ENCODE measurements around the gene CACNA1B.

The CACNA1B gene

DNA sequence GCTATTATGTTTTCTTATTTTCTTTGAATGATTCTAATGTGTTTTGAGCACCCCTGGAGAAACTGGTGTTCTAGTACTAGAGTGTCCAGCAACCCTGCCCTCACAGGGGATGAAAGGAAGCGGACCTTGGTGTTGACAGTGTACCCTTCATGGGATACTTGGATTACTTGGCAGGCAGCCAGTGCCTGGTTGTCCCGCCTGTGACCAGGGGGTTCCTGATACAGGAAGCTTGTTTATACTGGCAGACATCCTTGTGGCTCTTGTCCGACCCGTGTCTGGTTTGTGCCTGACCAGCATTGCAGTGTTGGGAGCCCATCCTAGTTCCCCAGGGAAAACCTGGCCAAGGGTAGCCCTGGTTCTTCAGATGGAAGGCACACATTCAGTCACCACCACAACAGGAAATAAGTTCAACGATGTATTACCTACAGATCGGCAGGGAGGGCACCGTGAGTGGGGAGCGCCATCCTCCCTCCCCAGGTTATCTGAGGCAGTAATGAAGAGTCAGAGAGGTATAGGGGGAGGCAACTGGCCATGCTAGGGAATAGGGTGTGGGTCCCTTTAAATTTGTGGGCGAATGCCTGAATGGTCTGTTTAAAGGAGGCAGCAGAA, 47.3 kb downstream of the CACNA1B start:
- TF ChIP-seq GABPA (IDR thresholded peaks at IDR 0.05; ENCODE audit: low read depth) (no peak), REST (IDR thresholded peaks at IDR 0.05; ENCODE audit: insufficient replicate concordance, low read depth) (no peak), POLR2AphosphoS5 (IDR thresholded peaks at IDR 0.05; ENCODE audit: low read depth) (no peak), SPI1 (IDR thresholded peaks at IDR 0.05; ENCODE audit: borderline replicate concordance, low read depth) (no peak)
- TF ChIP-seq, protein P1, sequence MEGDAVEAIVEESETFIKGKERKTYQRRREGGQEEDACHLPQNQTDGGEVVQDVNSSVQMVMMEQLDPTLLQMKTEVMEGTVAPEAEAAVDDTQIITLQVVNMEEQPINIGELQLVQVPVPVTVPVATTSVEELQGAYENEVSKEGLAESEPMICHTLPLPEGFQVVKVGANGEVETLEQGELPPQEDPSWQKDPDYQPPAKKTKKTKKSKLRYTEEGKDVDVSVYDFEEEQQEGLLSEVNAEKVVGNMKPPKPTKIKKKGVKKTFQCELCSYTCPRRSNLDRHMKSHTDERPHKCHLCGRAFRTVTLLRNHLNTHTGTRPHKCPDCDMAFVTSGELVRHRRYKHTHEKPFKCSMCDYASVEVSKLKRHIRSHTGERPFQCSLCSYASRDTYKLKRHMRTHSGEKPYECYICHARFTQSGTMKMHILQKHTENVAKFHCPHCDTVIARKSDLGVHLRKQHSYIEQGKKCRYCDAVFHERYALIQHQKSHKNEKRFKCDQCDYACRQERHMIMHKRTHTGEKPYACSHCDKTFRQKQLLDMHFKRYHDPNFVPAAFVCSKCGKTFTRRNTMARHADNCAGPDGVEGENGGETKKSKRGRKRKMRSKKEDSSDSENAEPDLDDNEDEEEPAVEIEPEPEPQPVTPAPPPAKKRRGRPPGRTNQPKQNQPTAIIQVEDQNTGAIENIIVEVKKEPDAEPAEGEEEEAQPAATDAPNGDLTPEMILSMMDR (IDR thresholded peaks at IDR 0.05; ENCODE audit: insufficient read depth, low read length), result no peak
- DNase-seq (ENCODE audit: low read depth in 1 of 2, low spot score in 1 of 2), result no peak
- Histone ChIP-seq H3K27me3 (ENCODE audit: insufficient read depth, poor library complexity, severe bottlenecking) (no peaks in the 10 kb centered on the region), H3K27ac (replicated peaks) (no peak overlapping the region), H3K4me3 (replicated peaks; ENCODE audit: insufficient read depth, low read length) (no peak overlapping the region)

GRCh38 chr9:137943655-137944054, 66.1 kb downstream of the CACNA1B start:
- no peak overlapping the region for H3K27ac ChIP-seq (replicated peaks)
- no peak for TF ChIP-seq GABPA (IDR thresholded peaks at IDR 0.05; ENCODE audit: low read depth)
- TF ChIP-seq SPI1 (IDR thresholded peaks at IDR 0.05; ENCODE audit: borderline replicate concordance, low read depth), result no peak
- no peak for TF ChIP-seq REST (IDR thresholded peaks at IDR 0.05; ENCODE audit: insufficient replicate concordance, low read depth)
- TF ChIP-seq POLR2AphosphoS5 (IDR thresholded peaks at IDR 0.05; ENCODE audit: low read depth), result no peak
- TF ChIP-seq, protein P1 (IDR thresholded peaks at IDR 0.05; ENCODE audit: insufficient read depth, low read length), result no peak
- H3K27me3 ChIP-seq (ENCODE audit: insufficient read depth, poor library complexity, severe bottlenecking), result no peaks in the 10 kb centered on the region
- no peak for DNase-seq (ENCODE audit: low read depth in 1 of 2, low spot score in 1 of 2)
- no peak overlapping the region for H3K4me3 ChIP-seq (replicated peaks; ENCODE audit: insufficient read depth, low read length)

- TF ChIP-seq POLR2AphosphoS5 (IDR thresholded peaks at IDR 0.05; ENCODE audit: low read depth), result no peak
- TF ChIP-seq GABPA (IDR thresholded peaks at IDR 0.05; ENCODE audit: low read depth), result no peak
- TF ChIP-seq SPI1 (IDR thresholded peaks at IDR 0.05; ENCODE audit: borderline replicate concordance, low read depth), result no peak
- TF ChIP-seq, protein P1 (IDR thresholded peaks at IDR 0.05; ENCODE audit: insufficient read depth, low read length), result no peak
- TF ChIP-seq REST (IDR thresholded peaks at IDR 0.05; ENCODE audit: insufficient replicate concordance, low read depth), result no peak
- no peak for DNase-seq (ENCODE audit: low read depth in 1 of 2, low spot score in 1 of 2)
- Histone ChIP-seq H3K27me3 (ENCODE audit: insufficient read depth, poor library complexity, severe bottlenecking) (no peaks in the 10 kb centered on the region), H3K4me3 (replicated peaks; ENCODE audit: insufficient read depth, low read length) (no peak overlapping the region), H3K27ac (replicated peaks) (no peak overlapping the region)
These were observed 68.0 kb downstream of the CACNA1B start for GRCh38 chr9:137945581-137945980.
